GM23338 (cell line): ENCODE data around the gene HEATR1. TPM values are rescaled to one million over a fixed set of nuclear protein-coding genes. Genes with fewer than 3 reads are reported as not detected.

Experiments
- ATAC-seq: fragments of 200-7000 bp; cut with Tn5 transposase; 3 replicates; pipeline ENCODE4 v1.9.1; 2020
- DNase-seq: peaks from one replicate; pipeline ENCODE4 v3.0.0-alpha.2; 2015; ENCODE audit warnings: low spot score
- H2AFZ ChIP-seq: fragments of 200-600 bp; sonication (generic); 2 replicates; pipeline ENCODE4 v1.8.0; 2016; ENCODE audit warnings: antibody characterized with exemption, mild to moderate bottlenecking, moderate library complexity
- H3F3A ChIP-seq: fragments of 200-600 bp; sonication (generic); replicated peaks from 2 replicates; pipeline ENCODE4 v1.8.0; 2017; ENCODE audit warnings: antibody characterized with exemption, mixed run types, low read depth
- H3K27ac ChIP-seq: fragments of 200-600 bp; sonication (generic); 2 replicates; pipeline ENCODE4 v1.6.1; 2016; ENCODE audit warnings: low read depth
- H3K27me3 ChIP-seq: fragments of 200-600 bp; sonication (generic); 2 replicates; pipeline ENCODE4 v1.8.0; 2016; ENCODE audit warnings: mild to moderate bottlenecking, mixed run types, moderate library complexity; ENCODE audit not compliant: insufficient read depth
- H3K36me3 ChIP-seq: fragments of 200-600 bp; sonication (generic); 2 replicates; pipeline ENCODE4 v1.8.0; 2016; ENCODE audit warnings: mild to moderate bottlenecking; ENCODE audit not compliant: insufficient read depth
- H3K4me1 ChIP-seq: fragments of 200-600 bp; sonication (generic); 2 replicates; pipeline ENCODE4 v1.8.0; 2016; ENCODE audit warnings: mild to moderate bottlenecking, moderate library complexity; ENCODE audit not compliant: insufficient read depth
- H3K4me2 ChIP-seq: fragments of 200-600 bp; sonication (generic); 2 replicates; pipeline ENCODE4 v1.7.1; 2017; ENCODE audit warnings: mixed run types
- H3K4me3 ChIP-seq: fragments of 200-600 bp; sonication (generic); 2 replicates; pipeline ENCODE4 v1.6.1; 2016; ENCODE audit warnings: mixed run types
- H3K79me2 ChIP-seq: fragments of 200-600 bp; sonication (generic); replicated peaks from 2 replicates; pipeline ENCODE4 v1.8.0; 2017; ENCODE audit warnings: mild to moderate bottlenecking; ENCODE audit not compliant: insufficient read depth
- H3K9me2 ChIP-seq: fragments of 200-600 bp; sonication (generic); 2 replicates; pipeline ENCODE4 v1.8.0; 2017; ENCODE audit not compliant: insufficient read depth
- H4K20me1 ChIP-seq: fragments of 200-600 bp; sonication (generic); replicated peaks from 2 replicates; pipeline ENCODE4 v1.8.0; 2017; ENCODE audit warnings: mild to moderate bottlenecking; ENCODE audit not compliant: insufficient read depth
- H3K27ac Mint-ChIP-seq: 2 replicates; pipeline ENCODE4 v1.8.0; 2020; ENCODE audit warnings: inconsistent platforms, mild to moderate bottlenecking, moderate library complexity, mixed read lengths
- H3K27me3 Mint-ChIP-seq: 3 replicates; pipeline ENCODE4 v1.8.0; 2022; ENCODE audit warnings: low read depth, mild to moderate bottlenecking, moderate library complexity, mixed read lengths, inconsistent platforms; ENCODE audit not compliant: insufficient read depth, poor library complexity
- H3K36me3 Mint-ChIP-seq: 3 replicates; pipeline ENCODE4 v1.8.0; 2021; ENCODE audit warnings: low read depth, mild to moderate bottlenecking, inconsistent platforms, moderate library complexity, mixed read lengths
- H3K4me1 Mint-ChIP-seq: 3 replicates; pipeline ENCODE4 v1.8.0; 2020; ENCODE audit warnings: mild to moderate bottlenecking, inconsistent platforms, mixed read lengths
- H3K4me3 Mint-ChIP-seq: 3 replicates; pipeline ENCODE4 v1.8.0; 2021; ENCODE audit warnings: moderate library complexity, mild to moderate bottlenecking, inconsistent platforms, mixed read lengths
- H3K9me3 Mint-ChIP-seq: 3 replicates; pipeline ENCODE4 v1.8.0; 2020; ENCODE audit warnings: moderate library complexity, mild to moderate bottlenecking, inconsistent platforms, mixed read lengths
- EZH2 ChIP-seq: fragments of 200-600 bp; sonication (generic); IDR thresholded peaks from one replicate; pipeline ENCODE4 v1.8.0; 2017; ENCODE audit warnings: antibody characterized with exemption, mild to moderate bottlenecking, low read depth; ENCODE audit not compliant: unreplicated experiment
- NANOG ChIP-seq: IDR thresholded peaks from 2 replicates; pipeline ENCODE4 v1.6.1; 2016; ENCODE audit warnings: antibody characterized with exemption, borderline replicate concordance
- POLR2AphosphoS5 ChIP-seq: IDR thresholded peaks from 2 replicates; pipeline ENCODE4 v1.6.1; 2016; ENCODE audit warnings: antibody characterized with exemption, low read depth
- STAT1 ChIP-seq: IDR thresholded peaks from one replicate; pipeline ENCODE4 v1.6.1; 2016; ENCODE audit warnings: antibody characterized with exemption; ENCODE audit not compliant: unreplicated experiment
- ZNF331 ChIP-seq: fragments of 250-450 bp; sonication (Bioruptor Pico); IDR thresholded peaks from 2 replicates; pipeline ENCODE4 v1.5.0; 2020; ENCODE audit warnings: low read depth, mild to moderate bottlenecking, moderate library complexity
- polyA plus RNA-seq: library from polyadenylated mRNA; unstranded; fragments of >200 nt; fragmentation: Nextera tagmentation; extraction: Ambion mirVana; gene quantifications from 2 replicates; pipeline ENCODE4 v1.2.1, GENCODE V29; 2016
- total RNA-seq: library from RNA; depleted of rRNA; stranded (reverse); fragments of >200 nt; shearing (Covaris generic); gene quantifications from 2 replicates; pipeline ENCODE4 v1.2.3, GENCODE V29; 2014
- TF ChIP-seq, protein P1 (sequence below): IDR thresholded peaks from one replicate; pipeline ENCODE4 v1.6.1; 2018; ENCODE audit warnings: antibody characterized with exemption; ENCODE audit not compliant: unreplicated experiment
- TF ChIP-seq, protein P2 (sequence below), 2 experiments: fragments of 200-600 bp in 1 of 2; sonication (generic) in 1 of 2; conservative IDR thresholded peaks; 2 replicates each; pipeline versions ENCODE4 v1.5.1 to v1.6.1; 2016 to 2017; ENCODE audit warnings: antibody characterized with exemption in 2 of 2, low read depth in 2 of 2, mild to moderate bottlenecking in 2 of 2, moderate library complexity in 1 of 2
- TF ChIP-seq, protein P3 (sequence below): fragments of 250-450 bp; sonication (Bioruptor Pico); IDR thresholded peaks from 2 replicates; pipeline ENCODE4 v1.5.0; 2020; ENCODE audit warnings: mild to moderate bottlenecking, moderate library complexity

Gene HEATR1
- total and polyA plus RNA-seq, 2 experiments from 2014 or later, result 17.2 to 81.1 TPM

DNA sequence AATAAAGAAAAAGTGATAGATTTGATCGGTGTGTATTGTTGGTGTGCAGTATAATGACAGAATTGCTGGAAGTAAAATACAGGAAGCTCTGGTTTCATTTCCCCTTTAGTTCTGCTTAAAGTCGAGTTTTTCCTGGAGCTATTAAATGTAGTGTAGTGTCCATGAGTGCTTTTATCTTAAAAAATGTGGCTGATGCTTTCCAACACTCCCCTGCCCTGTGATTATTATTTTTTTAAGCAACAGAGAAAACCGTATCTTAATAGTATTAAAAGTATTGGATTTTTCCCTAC is 79.5 kb downstream of the HEATR1 start:
- H3F3A ChIP-seq, result no peaks in the 10 kb centered on the region
- peak overlapping the region; percentile 85 for H3K4me2 ChIP-seq
- H3K9me3 Mint-ChIP-seq, result no peaks in the 10 kb centered on the region
- H3K4me3 Mint-ChIP-seq, result peak overlapping the region; percentile 89
- peak overlapping the region; percentile 92 for H2AFZ ChIP-seq
- no peaks in the 10 kb centered on the region for H3K79me2 ChIP-seq
- peaks cover 13% of the 10 kb centered on the region for H3K27me3 Mint-ChIP-seq
- no peak for ATAC-seq
- TF ChIP-seq ZNF331 (CRISPR knock-in tag) (no peak), POLR2AphosphoS5 (no peak), NANOG (no peak), STAT1 (no peak)
- TF ChIP-seq, protein P1, sequence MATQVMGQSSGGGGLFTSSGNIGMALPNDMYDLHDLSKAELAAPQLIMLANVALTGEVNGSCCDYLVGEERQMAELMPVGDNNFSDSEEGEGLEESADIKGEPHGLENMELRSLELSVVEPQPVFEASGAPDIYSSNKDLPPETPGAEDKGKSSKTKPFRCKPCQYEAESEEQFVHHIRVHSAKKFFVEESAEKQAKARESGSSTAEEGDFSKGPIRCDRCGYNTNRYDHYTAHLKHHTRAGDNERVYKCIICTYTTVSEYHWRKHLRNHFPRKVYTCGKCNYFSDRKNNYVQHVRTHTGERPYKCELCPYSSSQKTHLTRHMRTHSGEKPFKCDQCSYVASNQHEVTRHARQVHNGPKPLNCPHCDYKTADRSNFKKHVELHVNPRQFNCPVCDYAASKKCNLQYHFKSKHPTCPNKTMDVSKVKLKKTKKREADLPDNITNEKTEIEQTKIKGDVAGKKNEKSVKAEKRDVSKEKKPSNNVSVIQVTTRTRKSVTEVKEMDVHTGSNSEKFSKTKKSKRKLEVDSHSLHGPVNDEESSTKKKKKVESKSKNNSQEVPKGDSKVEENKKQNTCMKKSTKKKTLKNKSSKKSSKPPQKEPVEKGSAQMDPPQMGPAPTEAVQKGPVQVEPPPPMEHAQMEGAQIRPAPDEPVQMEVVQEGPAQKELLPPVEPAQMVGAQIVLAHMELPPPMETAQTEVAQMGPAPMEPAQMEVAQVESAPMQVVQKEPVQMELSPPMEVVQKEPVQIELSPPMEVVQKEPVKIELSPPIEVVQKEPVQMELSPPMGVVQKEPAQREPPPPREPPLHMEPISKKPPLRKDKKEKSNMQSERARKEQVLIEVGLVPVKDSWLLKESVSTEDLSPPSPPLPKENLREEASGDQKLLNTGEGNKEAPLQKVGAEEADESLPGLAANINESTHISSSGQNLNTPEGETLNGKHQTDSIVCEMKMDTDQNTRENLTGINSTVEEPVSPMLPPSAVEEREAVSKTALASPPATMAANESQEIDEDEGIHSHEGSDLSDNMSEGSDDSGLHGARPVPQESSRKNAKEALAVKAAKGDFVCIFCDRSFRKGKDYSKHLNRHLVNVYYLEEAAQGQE, result no peak
- TF ChIP-seq, protein P2, sequence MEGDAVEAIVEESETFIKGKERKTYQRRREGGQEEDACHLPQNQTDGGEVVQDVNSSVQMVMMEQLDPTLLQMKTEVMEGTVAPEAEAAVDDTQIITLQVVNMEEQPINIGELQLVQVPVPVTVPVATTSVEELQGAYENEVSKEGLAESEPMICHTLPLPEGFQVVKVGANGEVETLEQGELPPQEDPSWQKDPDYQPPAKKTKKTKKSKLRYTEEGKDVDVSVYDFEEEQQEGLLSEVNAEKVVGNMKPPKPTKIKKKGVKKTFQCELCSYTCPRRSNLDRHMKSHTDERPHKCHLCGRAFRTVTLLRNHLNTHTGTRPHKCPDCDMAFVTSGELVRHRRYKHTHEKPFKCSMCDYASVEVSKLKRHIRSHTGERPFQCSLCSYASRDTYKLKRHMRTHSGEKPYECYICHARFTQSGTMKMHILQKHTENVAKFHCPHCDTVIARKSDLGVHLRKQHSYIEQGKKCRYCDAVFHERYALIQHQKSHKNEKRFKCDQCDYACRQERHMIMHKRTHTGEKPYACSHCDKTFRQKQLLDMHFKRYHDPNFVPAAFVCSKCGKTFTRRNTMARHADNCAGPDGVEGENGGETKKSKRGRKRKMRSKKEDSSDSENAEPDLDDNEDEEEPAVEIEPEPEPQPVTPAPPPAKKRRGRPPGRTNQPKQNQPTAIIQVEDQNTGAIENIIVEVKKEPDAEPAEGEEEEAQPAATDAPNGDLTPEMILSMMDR (conservative IDR thresholded peaks at IDR 0.05; ENCODE audit: low read depth in 2 of 2), result no peak
- 0 out of 2 replicates have a peak overlapping the region, but pooled peaks have one; percentile 10 for H3K27ac Mint-ChIP-seq
- no peaks in the 10 kb centered on the region for H3K9me2 ChIP-seq
- no peaks in the 10 kb centered on the region for H3K36me3 Mint-ChIP-seq
- no peak for DNase-seq
- no peaks in the 10 kb centered on the region for H4K20me1 ChIP-seq
- H3K4me3 ChIP-seq, result peak overlapping the region; percentile 77
- peaks cover 7% of the 10 kb centered on the region; the same call in 2 of the 3 replicates for H3K4me1 Mint-ChIP-seq
- H3K27ac ChIP-seq, result no peak overlapping the region
- peaks cover 4% of the 10 kb centered on the region; the same call in 1 of the 2 replicates for H3K4me1 ChIP-seq
- peaks cover 33% of the 10 kb centered on the region for H3K27me3 ChIP-seq
- no peaks in the 10 kb centered on the region; the same call in 1 of the 2 replicates for H3K36me3 ChIP-seq

DNA sequence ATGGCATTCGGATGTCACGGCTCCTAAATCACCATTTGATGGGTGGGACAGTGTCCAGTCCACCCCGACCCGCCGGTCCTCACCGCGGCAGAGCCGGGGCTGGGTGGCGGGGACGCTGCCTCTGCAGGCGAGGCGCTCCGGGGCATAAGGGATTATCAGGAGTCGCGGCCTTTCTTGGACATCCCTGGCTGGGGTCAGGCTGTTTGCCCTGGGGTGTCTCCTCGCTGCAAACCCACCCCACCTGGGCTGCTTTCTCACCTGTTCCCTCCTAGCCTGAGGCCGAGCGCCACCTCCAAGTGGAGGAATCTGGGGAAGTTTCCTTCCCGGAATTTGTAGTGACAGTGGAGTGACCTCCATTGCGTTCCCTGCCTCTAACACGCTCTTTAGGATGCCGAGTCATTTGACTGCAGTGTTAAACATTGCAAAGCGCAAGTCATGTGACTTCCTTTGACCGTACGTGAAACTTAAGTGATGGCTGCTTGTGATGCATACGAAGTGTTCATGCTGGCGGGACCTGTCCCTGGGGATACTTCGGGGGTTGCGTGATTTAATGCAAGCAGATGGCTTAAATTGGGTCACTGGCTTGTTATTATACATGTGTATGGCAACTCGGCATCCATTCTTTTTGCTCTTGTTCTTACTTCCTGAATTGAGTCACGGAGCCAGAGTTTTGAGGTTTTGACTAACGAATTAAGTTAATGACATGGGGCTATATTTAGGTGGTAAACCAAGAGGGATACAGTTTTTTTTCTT is 80.0 kb downstream of the HEATR1 start:
- Histone ChIP-seq H3K4me2 (peak overlapping the region; percentile 85), H3K4me3 (peak overlapping the region; percentile 77), H3F3A (no peaks in the 10 kb centered on the region), H3K27me3 (peaks cover 33% of the 10 kb centered on the region), H3K36me3 (no peaks in the 10 kb centered on the region; the same call in 1 of the 2 replicates), H3K79me2 (no peaks in the 10 kb centered on the region), H4K20me1 (no peaks in the 10 kb centered on the region), H3K9me2 (no peaks in the 10 kb centered on the region), H2AFZ (peak overlapping the region; percentile 92), H3K4me1 (peaks cover 4% of the 10 kb centered on the region; the same call in 1 of the 2 replicates), H3K27ac (no peak overlapping the region)
- H3K4me1 Mint-ChIP-seq, result peaks cover 7% of the 10 kb centered on the region; the same call in 2 of the 3 replicates
- DNase-seq (peak; percentile 83), ATAC-seq (peak; percentile 68)
- peaks cover 13% of the 10 kb centered on the region for H3K27me3 Mint-ChIP-seq
- TF ChIP-seq POLR2AphosphoS5 (peak; percentile 66), ZNF331 (CRISPR knock-in tag) (no peak), EZH2 (no peak), STAT1 (no peak)
- TF ChIP-seq, protein P3, sequence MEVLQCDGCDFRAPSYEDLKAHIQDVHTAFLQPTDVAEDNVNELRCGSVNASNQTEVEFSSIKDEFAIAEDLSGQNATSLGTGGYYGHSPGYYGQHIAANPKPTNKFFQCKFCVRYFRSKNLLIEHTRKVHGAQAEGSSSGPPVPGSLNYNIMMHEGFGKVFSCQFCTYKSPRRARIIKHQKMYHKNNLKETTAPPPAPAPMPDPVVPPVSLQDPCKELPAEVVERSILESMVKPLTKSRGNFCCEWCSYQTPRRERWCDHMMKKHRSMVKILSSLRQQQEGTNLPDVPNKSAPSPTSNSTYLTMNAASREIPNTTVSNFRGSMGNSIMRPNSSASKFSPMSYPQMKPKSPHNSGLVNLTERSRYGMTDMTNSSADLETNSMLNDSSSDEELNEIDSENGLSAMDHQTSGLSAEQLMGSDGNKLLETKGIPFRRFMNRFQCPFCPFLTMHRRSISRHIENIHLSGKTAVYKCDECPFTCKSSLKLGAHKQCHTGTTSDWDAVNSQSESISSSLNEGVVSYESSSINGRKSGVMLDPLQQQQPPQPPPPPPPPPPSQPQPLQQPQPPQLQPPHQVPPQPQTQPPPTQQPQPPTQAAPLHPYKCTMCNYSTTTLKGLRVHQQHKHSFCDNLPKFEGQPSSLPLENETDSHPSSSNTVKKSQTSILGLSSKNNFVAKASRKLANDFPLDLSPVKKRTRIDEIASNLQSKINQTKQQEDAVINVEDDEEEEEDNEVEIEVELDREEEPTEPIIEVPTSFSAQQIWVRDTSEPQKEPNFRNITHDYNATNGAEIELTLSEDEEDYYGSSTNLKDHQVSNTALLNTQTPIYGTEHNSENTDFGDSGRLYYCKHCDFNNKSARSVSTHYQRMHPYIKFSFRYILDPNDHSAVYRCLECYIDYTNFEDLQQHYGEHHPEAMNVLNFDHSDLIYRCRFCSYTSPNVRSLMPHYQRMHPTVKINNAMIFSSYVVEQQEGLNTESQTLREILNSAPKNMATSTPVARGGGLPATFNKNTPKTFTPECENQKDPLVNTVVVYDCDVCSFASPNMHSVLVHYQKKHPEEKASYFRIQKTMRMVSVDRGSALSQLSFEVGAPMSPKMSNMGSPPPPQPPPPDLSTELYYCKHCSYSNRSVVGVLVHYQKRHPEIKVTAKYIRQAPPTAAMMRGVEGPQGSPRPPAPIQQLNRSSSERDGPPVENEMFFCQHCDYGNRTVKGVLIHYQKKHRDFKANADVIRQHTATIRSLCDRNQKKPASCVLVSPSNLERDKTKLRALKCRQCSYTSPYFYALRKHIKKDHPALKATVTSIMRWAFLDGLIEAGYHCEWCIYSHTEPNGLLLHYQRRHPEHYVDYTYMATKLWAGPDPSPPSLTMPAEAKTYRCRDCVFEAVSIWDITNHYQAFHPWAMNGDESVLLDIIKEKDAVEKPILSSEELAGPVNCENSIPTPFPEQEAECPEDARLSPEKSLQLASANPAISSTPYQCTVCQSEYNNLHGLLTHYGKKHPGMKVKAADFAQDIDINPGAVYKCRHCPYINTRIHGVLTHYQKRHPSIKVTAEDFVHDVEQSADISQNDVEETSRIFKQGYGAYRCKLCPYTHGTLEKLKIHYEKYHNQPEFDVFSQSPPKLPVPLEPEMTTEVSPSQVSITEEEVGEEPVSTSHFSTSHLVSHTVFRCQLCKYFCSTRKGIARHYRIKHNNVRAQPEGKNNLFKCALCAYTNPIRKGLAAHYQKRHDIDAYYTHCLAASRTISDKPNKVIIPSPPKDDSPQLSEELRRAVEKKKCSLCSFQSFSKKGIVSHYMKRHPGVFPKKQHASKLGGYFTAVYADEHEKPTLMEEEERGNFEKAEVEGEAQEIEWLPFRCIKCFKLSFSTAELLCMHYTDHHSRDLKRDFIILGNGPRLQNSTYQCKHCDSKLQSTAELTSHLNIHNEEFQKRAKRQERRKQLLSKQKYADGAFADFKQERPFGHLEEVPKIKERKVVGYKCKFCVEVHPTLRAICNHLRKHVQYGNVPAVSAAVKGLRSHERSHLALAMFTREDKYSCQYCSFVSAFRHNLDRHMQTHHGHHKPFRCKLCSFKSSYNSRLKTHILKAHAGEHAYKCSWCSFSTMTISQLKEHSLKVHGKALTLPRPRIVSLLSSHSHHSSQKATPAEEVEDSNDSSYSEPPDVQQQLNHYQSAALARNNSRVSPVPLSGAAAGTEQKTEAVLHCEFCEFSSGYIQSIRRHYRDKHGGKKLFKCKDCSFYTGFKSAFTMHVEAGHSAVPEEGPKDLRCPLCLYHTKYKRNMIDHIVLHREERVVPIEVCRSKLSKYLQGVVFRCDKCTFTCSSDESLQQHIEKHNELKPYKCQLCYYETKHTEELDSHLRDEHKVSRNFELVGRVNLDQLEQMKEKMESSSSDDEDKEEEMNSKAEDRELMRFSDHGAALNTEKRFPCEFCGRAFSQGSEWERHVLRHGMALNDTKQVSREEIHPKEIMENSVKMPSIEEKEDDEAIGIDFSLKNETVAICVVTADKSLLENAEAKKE, result no peak
- H3K4me3 Mint-ChIP-seq, result peak overlapping the region; percentile 89
- H3K27ac Mint-ChIP-seq, result 0 out of 2 replicates have a peak overlapping the region, but pooled peaks have one; percentile 10
- H3K36me3 Mint-ChIP-seq, result no peaks in the 10 kb centered on the region
- H3K9me3 Mint-ChIP-seq, result no peaks in the 10 kb centered on the region
